ENCODE measurements around the gene IL1RAPL1.
"Not testable (repeated sequence)": the region's sequence is repeated elsewhere in the genome, so short reads cannot be mapped to it uniquely, and the experiment has no call there.

The IL1RAPL1 gene

DNA sequence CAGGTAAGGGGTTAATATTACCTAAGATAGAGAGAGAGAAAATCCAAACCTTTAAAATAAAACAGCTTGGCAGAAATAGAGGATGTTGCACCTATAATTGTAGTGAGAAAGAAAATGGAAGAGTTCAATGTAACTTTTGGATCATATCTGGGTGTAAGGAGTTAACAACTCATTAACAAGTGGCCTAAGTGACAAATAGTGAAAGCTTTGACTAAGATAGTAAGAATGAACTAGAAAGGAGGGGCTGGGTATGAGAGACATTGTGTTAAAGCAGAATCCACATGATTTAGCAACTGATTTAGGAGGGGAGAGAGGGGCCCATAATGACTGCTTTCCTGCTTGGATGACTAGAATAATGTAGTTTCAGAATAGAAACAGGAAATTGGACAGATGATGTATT lies 761.0 kb downstream of the IL1RAPL1 start:
- in situ Hi-C loops (cut with MboI; ENCODE audit: low sequenced_read_pairs, unreplicated experiment) = no loop called here
- TF ChIP-seq, protein P1, sequence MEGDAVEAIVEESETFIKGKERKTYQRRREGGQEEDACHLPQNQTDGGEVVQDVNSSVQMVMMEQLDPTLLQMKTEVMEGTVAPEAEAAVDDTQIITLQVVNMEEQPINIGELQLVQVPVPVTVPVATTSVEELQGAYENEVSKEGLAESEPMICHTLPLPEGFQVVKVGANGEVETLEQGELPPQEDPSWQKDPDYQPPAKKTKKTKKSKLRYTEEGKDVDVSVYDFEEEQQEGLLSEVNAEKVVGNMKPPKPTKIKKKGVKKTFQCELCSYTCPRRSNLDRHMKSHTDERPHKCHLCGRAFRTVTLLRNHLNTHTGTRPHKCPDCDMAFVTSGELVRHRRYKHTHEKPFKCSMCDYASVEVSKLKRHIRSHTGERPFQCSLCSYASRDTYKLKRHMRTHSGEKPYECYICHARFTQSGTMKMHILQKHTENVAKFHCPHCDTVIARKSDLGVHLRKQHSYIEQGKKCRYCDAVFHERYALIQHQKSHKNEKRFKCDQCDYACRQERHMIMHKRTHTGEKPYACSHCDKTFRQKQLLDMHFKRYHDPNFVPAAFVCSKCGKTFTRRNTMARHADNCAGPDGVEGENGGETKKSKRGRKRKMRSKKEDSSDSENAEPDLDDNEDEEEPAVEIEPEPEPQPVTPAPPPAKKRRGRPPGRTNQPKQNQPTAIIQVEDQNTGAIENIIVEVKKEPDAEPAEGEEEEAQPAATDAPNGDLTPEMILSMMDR (IDR thresholded peaks at IDR 0.05; ENCODE audit: borderline replicate concordance, control extremely low read depth, extremely low read depth, insufficient read depth, missing control alignments) = no peak
- DNase-seq (ENCODE audit: low spot score) = no peak

GRCh38 chrX:29359276-29359675 lies 772.0 kb downstream of the IL1RAPL1 start:
- no peak for DNase-seq (ENCODE audit: low spot score)
- TF ChIP-seq, protein P1 (IDR thresholded peaks at IDR 0.05; ENCODE audit: borderline replicate concordance, control extremely low read depth, extremely low read depth, insufficient read depth, missing control alignments) = no peak
- in situ Hi-C loops (cut with MboI; ENCODE audit: low sequenced_read_pairs, unreplicated experiment) = no loop called here

- in situ Hi-C loops (cut with MboI; ENCODE audit: low sequenced_read_pairs, unreplicated experiment); DNase-seq (ENCODE audit: low spot score): not testable (repeated sequence)
These were observed 787.5 kb downstream of the IL1RAPL1 start for GRCh38 chrX:29374765-29375164.

- in situ Hi-C loops (cut with MboI; ENCODE audit: low sequenced_read_pairs, unreplicated experiment) = no loop called here
- TF ChIP-seq, protein P1 (IDR thresholded peaks at IDR 0.05; ENCODE audit: borderline replicate concordance, control extremely low read depth, extremely low read depth, insufficient read depth, missing control alignments) = no peak
- DNase-seq (ENCODE audit: low spot score) = no peak
These were observed 789.3 kb downstream of the IL1RAPL1 start for GRCh38 chrX:29376584-29376983.

DNA sequence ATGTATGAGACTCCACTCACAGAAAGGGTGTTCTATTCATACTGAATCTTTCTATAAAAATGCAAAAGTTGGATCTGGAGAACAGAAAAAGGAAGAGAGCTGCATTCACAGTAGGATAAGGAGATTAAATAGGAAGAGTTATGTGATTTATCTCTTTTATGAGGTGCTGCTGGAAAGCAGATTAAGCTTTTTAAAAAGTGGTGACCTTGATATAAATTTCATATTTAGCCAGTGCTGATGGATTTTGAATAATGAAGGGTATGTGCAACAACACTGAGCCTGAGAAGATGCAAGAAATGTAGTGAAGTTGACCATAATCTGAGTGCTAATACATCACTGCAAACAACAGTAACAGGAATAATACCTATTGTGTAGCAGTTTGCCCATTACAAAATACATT lies 795.6 kb downstream of the IL1RAPL1 start:
- in situ Hi-C loops (cut with MboI; ENCODE audit: low sequenced_read_pairs, unreplicated experiment) = no loop called here
- DNase-seq (ENCODE audit: low spot score) = no peak

DNA sequence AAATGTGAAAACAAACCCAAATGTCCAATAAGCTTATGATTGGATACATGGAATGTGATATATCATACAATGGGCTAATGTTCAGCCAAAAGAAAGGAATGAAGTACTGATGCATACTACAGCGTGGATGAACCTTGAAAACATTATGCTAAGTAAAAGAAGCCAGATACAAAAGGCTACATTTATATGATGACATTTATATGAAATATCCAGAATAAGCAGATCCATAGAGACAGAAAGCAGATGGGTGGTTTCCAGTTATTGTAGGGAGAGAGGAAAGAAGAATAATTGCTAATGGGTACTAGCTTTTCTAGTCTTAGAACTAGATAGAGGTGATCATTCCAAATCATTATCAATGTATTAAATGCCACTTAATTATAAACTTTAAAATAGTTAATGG lies 801.3 kb downstream of the IL1RAPL1 start:
- DNase-seq (ENCODE audit: low spot score) = no peak
- in situ Hi-C loops (cut with MboI; ENCODE audit: low sequenced_read_pairs, unreplicated experiment) = no loop called here
- TF ChIP-seq, protein P1 (IDR thresholded peaks at IDR 0.05; ENCODE audit: borderline replicate concordance, control extremely low read depth, extremely low read depth, insufficient read depth, missing control alignments) = no peak

More for the DNA sequence above, 795.6 kb downstream of the IL1RAPL1 start:
- TF ChIP-seq, protein P1 (IDR thresholded peaks at IDR 0.05; ENCODE audit: borderline replicate concordance, control extremely low read depth, extremely low read depth, insufficient read depth, missing control alignments) = no peak

- DNase-seq (ENCODE audit: low spot score) = no peak
- TF ChIP-seq, protein P1 (IDR thresholded peaks at IDR 0.05; ENCODE audit: borderline replicate concordance, control extremely low read depth, extremely low read depth, insufficient read depth, missing control alignments) = no peak
These were observed 810.3 kb downstream of the IL1RAPL1 start for GRCh38 chrX:29397506-29397905.

More at GRCh38 chrX:29397506-29397905, 810.3 kb downstream of the IL1RAPL1 start:
- in situ Hi-C loops (cut with MboI; ENCODE audit: low sequenced_read_pairs, unreplicated experiment) = no loop called here

All from GM13976 (cell line).